ENCODE measurements around the gene ACADVL. TPM values are rescaled to one million over a fixed set of nuclear protein-coding genes. Genes with fewer than 3 reads are reported as not detected.

ACADVL gene
- polyA plus RNA-seq, 1 of the 3 experiments (the other 2 are of a cell fraction): 635 TPM

- TF ChIP-seq PBX3 (IDR thresholded peaks at IDR 0.05) (no peak), ZBTB33 (IDR thresholded peaks at IDR 0.05; ENCODE audit: borderline replicate concordance, low read depth) (no peak), MXI1 (IDR thresholded peaks at IDR 0.05; ENCODE audit: low read depth, low read length) (no peak), GATA2 (CRISPR knock-in tag; IDR thresholded peaks at IDR 0.05) (no peak), POLR2AphosphoS5 (IDR thresholded peaks at IDR 0.05; ENCODE audit: low read depth, low read length) (no peak)
Observed at GRCh38 chr17:7205561-7205960, 14.2 kb upstream of the ACADVL start (continued).

GRCh38 chr17:7207120-7208001 is 12.4 kb upstream of the ACADVL start:
- Histone ChIP-seq H3K27me3 (ENCODE audit: insufficient read depth) (no peaks in the 10 kb centered on the region), H3K79me2 (ENCODE audit: insufficient read depth) (peaks cover 40% of the 10 kb centered on the region), H3K4me2 (no peak overlapping the region), H3K27ac (ENCODE audit: low read depth in 2 of 2, low read length in 1 of 2) (no peak overlapping the region), H3F3A (replicated peaks; ENCODE audit: insufficient read depth) (peaks cover 3% of the 10 kb centered on the region), H2AFZ (ENCODE audit: low read depth) (no peak overlapping the region), H3K9me2 (no peaks in the 10 kb centered on the region), H3K9ac (no peak overlapping the region), H3K4me3 (ENCODE audit: low read depth in 2 of 2, low read length in 1 of 2) (no peak overlapping the region), H4K20me1 (ENCODE audit: insufficient read depth) (peaks cover 34% of the 10 kb centered on the region), H3K9me3 (no peaks in the 10 kb centered on the region), H3K36me3 (replicated peaks in 1 of 2; ENCODE audit: control insufficient read depth in 1 of 2, insufficient read depth in 2 of 2, low read length in 1 of 2) (peaks cover 8 to 10% of the 10 kb centered on the region in 2 experiments), H3K4me1 (ENCODE audit: control insufficient read depth in 1 of 2, insufficient read depth in 2 of 2, low read depth in 1 of 2, low read length in 1 of 2) (peaks cover 4 to 23% of the 10 kb centered on the region in 2 experiments; a peak in 2 of 4 replicates)
- no peak for DNase-seq
- TF ChIP-seq RFX5 (IDR thresholded peaks at IDR 0.05; ENCODE audit: low read length): no peak
- no peak for TF ChIP-seq CHD2 (IDR thresholded peaks at IDR 0.05; ENCODE audit: low read length, partially characterized antibody)
- no peak for TF ChIP-seq USF2 (IDR thresholded peaks at IDR 0.05; ENCODE audit: borderline replicate concordance, low read depth, low read length)
- no peak for TF ChIP-seq GABPA (IDR thresholded peaks at IDR 0.05; ENCODE audit: low read depth)
- WGBS (ENCODE audit: low lambda C conversion rate): 92% methylated on average over 24 of the region's 24 CpGs
- ChIA-PET POLR2A (no interaction called here), CTCF (interaction anchor here (0.5 to 1.4 kb wide), 4 partner anchors 13 to 949 kb away, joined by 3 to 4 read pairs (median 4); partner anchors contain the start of genes ACADVL, DLG4 and DVL2)
